ENCODE results near the gene BAIAP2.

Gene BAIAP2

GRCh38 chr17:81012574-81013447 lies 22.1 kb upstream of the BAIAP2 start:
- Histone ChIP-seq H3K36me3 (ENCODE audit: low read length) (no peaks in the 10 kb centered on the region), H3K9ac (ENCODE audit: low read length) (no peak overlapping the region), H3K27me3 (ENCODE audit: low read length) (no peaks in the 10 kb centered on the region), H3K9me2 (replicated peaks; ENCODE audit: insufficient read depth, low read length) (no peaks in the 10 kb centered on the region), H3K27ac (ENCODE audit: low read depth, low read length) (no peak overlapping the region), H3F3A (ENCODE audit: insufficient read depth) (no peaks in the 10 kb centered on the region), H3K4me2 (ENCODE audit: low read depth, low read length, poor library complexity, severe bottlenecking) (no peak overlapping the region), H3K9me3 (ENCODE audit: insufficient read depth, low read length) (no peaks in the 10 kb centered on the region), H4K20me1 (ENCODE audit: low read depth, low read length) (no peaks in the 10 kb centered on the region), H3K4me3 (ENCODE audit: insufficient read depth, low read length, poor library complexity, severe bottlenecking) (no peak overlapping the region), H3K79me2 (ENCODE audit: insufficient read depth, low read length) (no peaks in the 10 kb centered on the region), H2AFZ (ENCODE audit: low read depth, low read length, severe bottlenecking) (no peak overlapping the region)
- TF ChIP-seq, protein P1, sequence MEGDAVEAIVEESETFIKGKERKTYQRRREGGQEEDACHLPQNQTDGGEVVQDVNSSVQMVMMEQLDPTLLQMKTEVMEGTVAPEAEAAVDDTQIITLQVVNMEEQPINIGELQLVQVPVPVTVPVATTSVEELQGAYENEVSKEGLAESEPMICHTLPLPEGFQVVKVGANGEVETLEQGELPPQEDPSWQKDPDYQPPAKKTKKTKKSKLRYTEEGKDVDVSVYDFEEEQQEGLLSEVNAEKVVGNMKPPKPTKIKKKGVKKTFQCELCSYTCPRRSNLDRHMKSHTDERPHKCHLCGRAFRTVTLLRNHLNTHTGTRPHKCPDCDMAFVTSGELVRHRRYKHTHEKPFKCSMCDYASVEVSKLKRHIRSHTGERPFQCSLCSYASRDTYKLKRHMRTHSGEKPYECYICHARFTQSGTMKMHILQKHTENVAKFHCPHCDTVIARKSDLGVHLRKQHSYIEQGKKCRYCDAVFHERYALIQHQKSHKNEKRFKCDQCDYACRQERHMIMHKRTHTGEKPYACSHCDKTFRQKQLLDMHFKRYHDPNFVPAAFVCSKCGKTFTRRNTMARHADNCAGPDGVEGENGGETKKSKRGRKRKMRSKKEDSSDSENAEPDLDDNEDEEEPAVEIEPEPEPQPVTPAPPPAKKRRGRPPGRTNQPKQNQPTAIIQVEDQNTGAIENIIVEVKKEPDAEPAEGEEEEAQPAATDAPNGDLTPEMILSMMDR (IDR thresholded peaks at IDR 0.05; ENCODE audit: insufficient read depth, low read length, poor library complexity, severe bottlenecking) = no peak
- TF ChIP-seq EZH2phosphoT487 (conservative IDR thresholded peaks at IDR 0.05; ENCODE audit: low read length) = no peak

DNA sequence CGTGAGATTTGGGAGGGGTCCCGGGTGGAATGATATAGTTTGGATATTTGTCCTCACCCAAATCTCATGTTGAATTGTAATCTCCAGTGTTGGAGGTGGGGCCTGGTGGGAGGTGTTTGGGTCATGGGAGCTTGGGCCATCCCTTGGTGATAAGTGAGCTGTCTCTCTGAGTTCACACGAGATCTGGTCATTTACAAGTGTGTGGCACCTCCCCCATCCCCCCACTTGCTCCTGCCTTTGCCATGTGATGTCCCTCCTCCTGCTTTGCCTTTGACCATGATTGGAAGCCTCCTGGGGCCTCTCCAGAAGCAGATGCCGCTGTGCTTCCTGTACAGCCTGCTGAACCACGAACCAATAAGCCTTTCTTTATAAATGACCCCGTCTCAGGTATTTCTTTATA lies 21.3 kb upstream of the BAIAP2 start:
- no peaks in the 10 kb centered on the region for H3K9me3 ChIP-seq (ENCODE audit: insufficient read depth, low read length)
- H3K36me3 ChIP-seq (ENCODE audit: low read length) = no peaks in the 10 kb centered on the region
- no peak overlapping the region for H3K27ac ChIP-seq (ENCODE audit: low read depth, low read length)
- H3K9me2 ChIP-seq (replicated peaks; ENCODE audit: insufficient read depth, low read length) = no peaks in the 10 kb centered on the region
- H2AFZ ChIP-seq (ENCODE audit: low read depth, low read length, severe bottlenecking) = no peak overlapping the region
- TF ChIP-seq, protein P1 (IDR thresholded peaks at IDR 0.05; ENCODE audit: insufficient read depth, low read length, poor library complexity, severe bottlenecking) = no peak
- TF ChIP-seq EZH2phosphoT487 (conservative IDR thresholded peaks at IDR 0.05; ENCODE audit: low read length) = no peak
- H3F3A ChIP-seq (ENCODE audit: insufficient read depth) = no peaks in the 10 kb centered on the region
- no peaks in the 10 kb centered on the region for H4K20me1 ChIP-seq (ENCODE audit: low read depth, low read length)
- no peak overlapping the region for H3K9ac ChIP-seq (ENCODE audit: low read length)
- H3K4me3 ChIP-seq (ENCODE audit: insufficient read depth, low read length, poor library complexity, severe bottlenecking) = no peak overlapping the region
- H3K79me2 ChIP-seq (ENCODE audit: insufficient read depth, low read length) = no peaks in the 10 kb centered on the region
- H3K4me2 ChIP-seq (ENCODE audit: low read depth, low read length, poor library complexity, severe bottlenecking) = no peak overlapping the region
- H3K27me3 ChIP-seq (ENCODE audit: low read length) = no peaks in the 10 kb centered on the region

- no peaks in the 10 kb centered on the region for H3K9me2 ChIP-seq (replicated peaks; ENCODE audit: insufficient read depth, low read length)
- H4K20me1 ChIP-seq (ENCODE audit: low read depth, low read length) = no peaks in the 10 kb centered on the region
- no peak overlapping the region for H3K4me3 ChIP-seq (ENCODE audit: insufficient read depth, low read length, poor library complexity, severe bottlenecking)
- H3K27ac ChIP-seq (ENCODE audit: low read depth, low read length) = no peak overlapping the region
- H3F3A ChIP-seq (ENCODE audit: insufficient read depth) = no peaks in the 10 kb centered on the region
- H3K36me3 ChIP-seq (ENCODE audit: low read length) = no peaks in the 10 kb centered on the region
- H3K79me2 ChIP-seq (ENCODE audit: insufficient read depth, low read length) = no peaks in the 10 kb centered on the region
- no peak overlapping the region for H3K9ac ChIP-seq (ENCODE audit: low read length)
- no peak overlapping the region for H3K4me2 ChIP-seq (ENCODE audit: low read depth, low read length, poor library complexity, severe bottlenecking)
- no peaks in the 10 kb centered on the region for H3K9me3 ChIP-seq (ENCODE audit: insufficient read depth, low read length)
- TF ChIP-seq, protein P1 (IDR thresholded peaks at IDR 0.05; ENCODE audit: insufficient read depth, low read length, poor library complexity, severe bottlenecking) = no peak
- no peak for TF ChIP-seq EZH2phosphoT487 (conservative IDR thresholded peaks at IDR 0.05; ENCODE audit: low read length)
- no peak overlapping the region for H2AFZ ChIP-seq (ENCODE audit: low read depth, low read length, severe bottlenecking)
- H3K27me3 ChIP-seq (ENCODE audit: low read length) = no peaks in the 10 kb centered on the region
Observed at GRCh38 chr17:81015136-81015535, 19.8 kb upstream of the BAIAP2 start.

Data from SU-DHL-6 (cell line).